ENCODE results near the gene SAPCD2. TPM values are rescaled to one million over a fixed set of nuclear protein-coding genes. Genes with fewer than 3 reads are reported as not detected.

Gene SAPCD2
- total RNA-seq, 2 experiments from 2014 or later = 0.17 to 0.19 TPM

- DNase-seq (no peak), ATAC-seq (ENCODE audit: poor library complexity) (no peak)
- Histone ChIP-seq H3K9me3 (ENCODE audit: control insufficient read depth in 1 of 2, insufficient read depth in 1 of 2, low read length in 2 of 2) (no peaks in the 10 kb centered on the region), H3K27me3 (ENCODE audit: control insufficient read depth in 1 of 2, insufficient read depth in 2 of 2, low read length in 2 of 2) (no peaks in the 10 kb centered on the region), H3K27ac (ENCODE audit: low read depth in 1 of 2, low read length in 2 of 2) (no peak overlapping the region), H3K4me3 (ENCODE audit: low read length) (no peak overlapping the region), H3K36me3 (ENCODE audit: insufficient read depth, low read length) (peaks cover 10% of the 10 kb centered on the region), H3K4me1 (ENCODE audit: insufficient read depth, low read length) (peaks cover 32% of the 10 kb centered on the region)
- Mint-ChIP-seq H3K4me1 (ENCODE audit: low read depth) (peaks cover 20% of the 10 kb centered on the region), H3K36me3 (ENCODE audit: low read depth) (peaks cover 16% of the 10 kb centered on the region), H3K9me3 (no peaks in the 10 kb centered on the region), H3K27ac (no peak overlapping the region), H3K4me3 (no peak overlapping the region), H3K27me3 (no peaks in the 10 kb centered on the region)
- POLR2A ChIA-PET = no interaction called here
- intact Hi-C loops (cut with DNase I, micrococcal nuclease) = no loop called here
- CTCF ChIA-PET = interaction anchor here (1.5 kb wide), 1 partner anchor 13 kb away, joined by 6 read pairs; no protein-coding TSS in a partner anchor
- no peak for TF ChIP-seq CTCF (IDR thresholded peaks at IDR 0.05)
Measured at GRCh38 chr9:137082925-137083290, 12.6 kb upstream of the SAPCD2 start.

DNA sequence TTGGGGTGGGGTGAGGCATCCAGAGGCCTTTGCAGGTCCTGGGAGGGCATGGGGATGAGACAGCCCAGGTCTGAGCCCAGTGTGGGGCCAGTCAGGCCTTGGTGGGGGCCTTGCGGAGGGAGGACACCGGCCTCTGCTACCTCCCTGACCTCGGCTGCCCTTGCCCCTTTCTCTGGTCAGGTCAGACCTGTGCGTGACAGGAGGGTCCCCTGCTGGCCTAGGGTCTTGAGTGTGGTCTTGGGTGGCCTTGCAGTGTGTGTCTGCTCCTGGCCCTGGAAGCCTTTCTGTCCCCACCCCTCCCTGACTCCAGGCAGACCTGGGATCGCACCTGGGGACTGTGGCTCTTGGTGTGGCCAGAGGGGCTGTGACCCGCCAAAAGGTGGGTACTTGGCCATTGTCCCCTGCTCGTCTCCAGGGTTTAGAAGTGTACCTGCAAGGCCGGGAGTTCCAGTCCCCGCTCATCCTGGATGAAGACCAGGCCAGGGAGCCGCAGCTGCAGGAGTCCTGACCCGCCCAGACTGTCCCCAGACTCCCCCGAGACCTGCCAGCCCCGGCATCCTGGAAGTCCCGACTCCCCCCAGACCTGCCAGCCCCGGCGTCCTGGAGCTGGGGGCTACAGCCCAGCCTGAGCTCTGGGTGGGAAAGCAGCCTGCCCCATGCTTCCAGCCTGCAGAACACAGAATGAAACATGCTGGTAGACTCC, 12.0 kb upstream of the SAPCD2 start:
- H3K36me3 Mint-ChIP-seq (ENCODE audit: low read depth) = peaks cover 10% of the 10 kb centered on the region
- H3K27ac Mint-ChIP-seq = no peak overlapping the region
- no peaks in the 10 kb centered on the region for H3K9me3 Mint-ChIP-seq
- peaks cover 29% of the 10 kb centered on the region for H3K4me1 ChIP-seq (ENCODE audit: insufficient read depth, low read length)
- no peaks in the 10 kb centered on the region for H3K9me3 ChIP-seq (ENCODE audit: control insufficient read depth in 1 of 2, insufficient read depth in 1 of 2, low read length in 2 of 2)
- CTCF ChIA-PET = interaction anchor here (0.8 kb wide), 1 partner anchor 53 kb away, joined by 4 read pairs; no protein-coding TSS in a partner anchor
- H3K27ac ChIP-seq (ENCODE audit: low read depth in 1 of 2, low read length in 2 of 2) = no peak overlapping the region
- POLR2A ChIA-PET = interaction anchor here (1.3 kb wide), 1 partner anchor 14 kb away, joined by 4 read pairs; no protein-coding TSS in a partner anchor
- no peaks in the 10 kb centered on the region for H3K27me3 Mint-ChIP-seq
- H3K4me3 Mint-ChIP-seq = peak overlapping the region; percentile 42
- no peak overlapping the region for H3K4me3 ChIP-seq (ENCODE audit: low read length)
- no peak for TF ChIP-seq CTCF (IDR thresholded peaks at IDR 0.05)
- H3K36me3 ChIP-seq (ENCODE audit: insufficient read depth, low read length) = peaks cover 10% of the 10 kb centered on the region
- no peaks in the 10 kb centered on the region for H3K27me3 ChIP-seq (ENCODE audit: control insufficient read depth in 1 of 2, insufficient read depth in 2 of 2, low read length in 2 of 2)
- intact Hi-C loops (cut with DNase I, micrococcal nuclease) = no loop called here
- H3K4me1 Mint-ChIP-seq (ENCODE audit: low read depth) = peaks cover 15% of the 10 kb centered on the region
- DNase-seq (no peak), ATAC-seq (ENCODE audit: poor library complexity) (no peak)

GRCh38 chr9:137080260-137081122, 10.1 kb upstream of the SAPCD2 start:
- peaks cover 23% of the 10 kb centered on the region for H3K4me1 ChIP-seq (ENCODE audit: insufficient read depth, low read length)
- peaks cover 4% of the 10 kb centered on the region for H3K36me3 Mint-ChIP-seq (ENCODE audit: low read depth)
- ATAC-seq (ENCODE audit: poor library complexity) = no peak
- H3K27me3 Mint-ChIP-seq = no peaks in the 10 kb centered on the region
- no peaks in the 10 kb centered on the region for H3K27me3 ChIP-seq (ENCODE audit: control insufficient read depth in 1 of 2, insufficient read depth in 2 of 2, low read length in 2 of 2)
- no peak overlapping the region for H3K27ac Mint-ChIP-seq
- ChIA-PET POLR2A (no interaction called here), CTCF (interaction anchor here (1.0 kb wide), 1 partner anchor 156 kb away, joined by 3 read pairs; no protein-coding TSS in a partner anchor)
- no peak for TF ChIP-seq CTCF (IDR thresholded peaks at IDR 0.05)
- intact Hi-C loops (cut with DNase I, micrococcal nuclease) = no loop called here
- H3K9me3 ChIP-seq (ENCODE audit: control insufficient read depth in 1 of 2, insufficient read depth in 1 of 2, low read length in 2 of 2) = no peaks in the 10 kb centered on the region
- no peak overlapping the region for H3K27ac ChIP-seq (ENCODE audit: low read depth in 1 of 2, low read length in 2 of 2)
- H3K9me3 Mint-ChIP-seq = no peaks in the 10 kb centered on the region
- H3K36me3 ChIP-seq (ENCODE audit: insufficient read depth, low read length) = peaks cover 10% of the 10 kb centered on the region
- peaks cover 5% of the 10 kb centered on the region for H3K4me1 Mint-ChIP-seq (ENCODE audit: low read depth)
- H3K4me3 ChIP-seq (ENCODE audit: low read length) = no peak overlapping the region
- H3K4me3 Mint-ChIP-seq = no peak overlapping the region
- no peak for DNase-seq

Measured in CD4-positive, alpha-beta T cell (primary cell).